ENCODE measurements around the gene BCAS3. TPM values are rescaled to one million over a fixed set of nuclear protein-coding genes. Genes with fewer than 3 reads are reported as not detected.

Gene BCAS3
- polyA plus RNA-seq, 3 donors = 10.3 to 19.1 (median 14.7) TPM

DNA sequence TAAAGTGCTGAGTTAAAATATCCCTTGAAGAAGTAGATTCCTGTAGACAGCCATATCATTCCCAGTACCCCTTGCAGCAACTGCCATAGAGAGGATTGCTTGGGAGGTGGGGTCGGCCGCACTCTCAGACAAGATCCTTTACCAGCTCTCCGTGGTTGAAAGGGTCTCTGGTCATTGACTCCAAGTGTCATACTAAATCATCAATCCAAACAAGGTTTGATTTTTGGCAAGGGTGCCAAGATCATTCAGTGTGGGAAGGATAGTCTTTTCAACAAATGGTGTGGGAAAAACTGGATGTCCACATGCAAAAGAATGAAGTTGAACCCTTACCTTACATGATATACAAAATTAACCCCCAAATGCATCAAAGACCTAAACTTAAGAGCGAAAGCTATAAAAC is 743.8 kb downstream of the BCAS3 start:
- Histone ChIP-seq H3K27ac (ENCODE audit: low read depth in 1 of 2, low read length in 2 of 2) (no peak overlapping the region), H3K27me3 (ENCODE audit: control insufficient read depth in 2 of 2, insufficient read depth in 2 of 2, low read length in 2 of 2) (peaks cover 2 to 38% of the 10 kb centered on the region in 2 donors), H3K4me3 (replicated peaks in 1 of 3; ENCODE audit: low read depth in 2 of 3, low read length in 3 of 3) (no peak overlapping the region), H3K9ac (ENCODE audit: insufficient read depth, low read length, poor library complexity, severe bottlenecking) (no peak overlapping the region), H3K36me3 (replicated peaks in 1 of 2; ENCODE audit: control insufficient read depth in 1 of 2, insufficient read depth in 2 of 2, low read length in 2 of 2) (no peaks in the 10 kb centered on the region), H4K20me1 (ENCODE audit: insufficient read depth, low read length) (no peaks in the 10 kb centered on the region), H3K79me2 (ENCODE audit: insufficient read depth, low read length) (no peaks in the 10 kb centered on the region), H2AFZ (ENCODE audit: insufficient read depth, low read depth, low read length, poor library complexity, severe bottlenecking) (no peak overlapping the region), H3K4me2 (replicated peaks; ENCODE audit: extremely low read depth, low read length, poor library complexity, severe bottlenecking) (no peak overlapping the region), H3K4me1 (ENCODE audit: control insufficient read depth in 1 of 2, insufficient read depth in 2 of 2, low read length in 2 of 2) (peaks cover 6 to 8% of the 10 kb centered on the region in 2 donors), H3K9me3 (replicated peaks in 1 of 2; ENCODE audit: control insufficient read depth in 1 of 2, insufficient read depth in 1 of 2, low read length in 2 of 2) (no peaks in the 10 kb centered on the region)
- intact Hi-C loops (cut with micrococcal nuclease) = no loop called here
- H3K27me3 Mint-ChIP-seq (ENCODE audit: low read depth in 3 of 3) = peaks cover 27 to 74% (median 45%) of the 10 kb centered on the region in 3 donors
- TF ChIP-seq, protein P1, sequence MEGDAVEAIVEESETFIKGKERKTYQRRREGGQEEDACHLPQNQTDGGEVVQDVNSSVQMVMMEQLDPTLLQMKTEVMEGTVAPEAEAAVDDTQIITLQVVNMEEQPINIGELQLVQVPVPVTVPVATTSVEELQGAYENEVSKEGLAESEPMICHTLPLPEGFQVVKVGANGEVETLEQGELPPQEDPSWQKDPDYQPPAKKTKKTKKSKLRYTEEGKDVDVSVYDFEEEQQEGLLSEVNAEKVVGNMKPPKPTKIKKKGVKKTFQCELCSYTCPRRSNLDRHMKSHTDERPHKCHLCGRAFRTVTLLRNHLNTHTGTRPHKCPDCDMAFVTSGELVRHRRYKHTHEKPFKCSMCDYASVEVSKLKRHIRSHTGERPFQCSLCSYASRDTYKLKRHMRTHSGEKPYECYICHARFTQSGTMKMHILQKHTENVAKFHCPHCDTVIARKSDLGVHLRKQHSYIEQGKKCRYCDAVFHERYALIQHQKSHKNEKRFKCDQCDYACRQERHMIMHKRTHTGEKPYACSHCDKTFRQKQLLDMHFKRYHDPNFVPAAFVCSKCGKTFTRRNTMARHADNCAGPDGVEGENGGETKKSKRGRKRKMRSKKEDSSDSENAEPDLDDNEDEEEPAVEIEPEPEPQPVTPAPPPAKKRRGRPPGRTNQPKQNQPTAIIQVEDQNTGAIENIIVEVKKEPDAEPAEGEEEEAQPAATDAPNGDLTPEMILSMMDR (IDR thresholded peaks at IDR 0.05) = no peak
- H3K4me3 Mint-ChIP-seq = peak overlapping the region in 1 of 2 donors; percentile 26
- no peaks in the 10 kb centered on the region for H3K36me3 Mint-ChIP-seq
- WGBS (ENCODE audit: insufficient coverage) = no CpG with 5 or more reads among the region's 4 CpGs
- H3K4me1 Mint-ChIP-seq = peaks cover 5% of the 10 kb centered on the region
- H3K27ac Mint-ChIP-seq = no peak overlapping the region
- no peak for DNase-seq
- peaks cover 0 to 4% (median 0%) of the 10 kb centered on the region in 7 donors for H3K9me3 Mint-ChIP-seq

DNA sequence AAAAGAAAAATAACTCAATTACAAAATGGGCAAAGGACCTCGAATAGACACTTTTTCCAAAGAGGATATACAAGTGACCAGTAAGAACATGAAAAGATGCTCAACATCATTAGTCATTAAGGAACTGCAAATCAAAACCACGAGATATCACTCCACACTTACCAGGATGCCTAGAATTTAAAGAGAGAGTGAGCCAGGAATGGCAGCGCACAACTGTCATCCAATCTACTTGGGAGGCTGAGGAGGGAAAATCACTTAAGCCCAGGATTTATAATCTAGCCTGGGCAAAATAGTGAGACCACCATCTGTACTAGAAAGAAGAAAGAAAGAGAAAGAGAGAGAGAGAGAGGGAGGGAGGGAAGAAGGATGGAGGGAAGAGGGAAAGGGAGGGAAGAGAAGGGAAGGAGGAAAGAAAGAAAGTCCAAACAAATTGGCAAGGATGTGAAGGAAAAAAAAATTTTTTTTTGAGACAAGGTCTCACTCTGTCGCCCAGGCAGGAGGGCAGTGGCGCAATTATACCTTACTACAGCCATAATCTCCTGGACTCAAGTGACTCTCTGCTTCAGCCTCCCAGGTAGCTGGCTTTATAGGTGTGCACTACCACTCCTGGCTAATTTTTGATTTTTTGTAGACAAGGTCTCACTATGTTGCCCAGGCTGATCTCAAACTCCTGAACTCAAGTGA is 744.6 kb downstream of the BCAS3 start:
- Histone ChIP-seq H3K4me1 (ENCODE audit: control insufficient read depth in 1 of 2, insufficient read depth in 2 of 2, low read length in 2 of 2) (peaks cover 0 to under 1% of the 10 kb centered on the region in 2 donors), H3K9ac (ENCODE audit: insufficient read depth, low read length, poor library complexity, severe bottlenecking) (no peak overlapping the region), H4K20me1 (ENCODE audit: insufficient read depth, low read length) (no peaks in the 10 kb centered on the region), H3K4me3 (replicated peaks in 1 of 3; ENCODE audit: low read depth in 2 of 3, low read length in 3 of 3) (no peak overlapping the region), H3K79me2 (ENCODE audit: insufficient read depth, low read length) (no peaks in the 10 kb centered on the region), H3K27ac (ENCODE audit: low read depth in 1 of 2, low read length in 2 of 2) (no peak overlapping the region), H3K4me2 (replicated peaks; ENCODE audit: extremely low read depth, low read length, poor library complexity, severe bottlenecking) (no peak overlapping the region), H2AFZ (ENCODE audit: insufficient read depth, low read depth, low read length, poor library complexity, severe bottlenecking) (no peak overlapping the region), H3K27me3 (ENCODE audit: control insufficient read depth in 2 of 2, insufficient read depth in 2 of 2, low read length in 2 of 2) (peaks cover 3 to 34% of the 10 kb centered on the region in 2 donors), H3K36me3 (replicated peaks in 1 of 2; ENCODE audit: control insufficient read depth in 1 of 2, insufficient read depth in 2 of 2, low read length in 2 of 2) (no peaks in the 10 kb centered on the region), H3K9me3 (replicated peaks in 1 of 2; ENCODE audit: control insufficient read depth in 1 of 2, insufficient read depth in 1 of 2, low read length in 2 of 2) (no peaks in the 10 kb centered on the region)
- Mint-ChIP-seq H3K36me3 (no peaks in the 10 kb centered on the region), H3K27ac (no peak overlapping the region), H3K4me3 (no peak overlapping the region), H3K9me3 (peaks cover 0 to 4% (median 0%) of the 10 kb centered on the region in 7 donors), H3K4me1 (no peaks in the 10 kb centered on the region), H3K27me3 (ENCODE audit: low read depth in 3 of 3) (peaks cover 27 to 72% (median 41%) of the 10 kb centered on the region in 3 donors)
- TF ChIP-seq, protein P1 (IDR thresholded peaks at IDR 0.05) = no peak
- intact Hi-C loops (cut with micrococcal nuclease) = no loop called here
- 93% methylated on average over 2 of the region's 5 CpGs for WGBS (ENCODE audit: insufficient coverage)
- no peak for DNase-seq

All from CD14-positive monocyte (primary cell).